ENCODE results near the gene CPT2.

Gene CPT2

GRCh38 chr1:53180951-53181350 is 15.7 kb upstream of the CPT2 start:
- CTCF ChIA-PET: interaction anchor here (0.6 to 1.5 kb wide), 13 partner anchors 10 to 275 kb away, joined by 3 to 7 read pairs (median 3); no protein-coding TSS in a partner anchor
- Histone ChIP-seq H3K9me3 (ENCODE audit: control insufficient read depth, insufficient read depth, low read depth, low read length) (no peaks in the 10 kb centered on the region), H3K4me3 (ENCODE audit: low read depth, low read length) (no peak overlapping the region), H3K36me3 (ENCODE audit: control insufficient read depth in 2 of 2, insufficient read depth in 1 of 2, low read length in 2 of 2) (no peaks in the 10 kb centered on the region), H3K27ac (ENCODE audit: extremely low read depth, low read depth, low read length) (no peak overlapping the region), H3K4me1 (ENCODE audit: control insufficient read depth, insufficient read depth, low read length) (no peaks in the 10 kb centered on the region; the same call in 1 of the 2 replicates)
- POLR2A ChIA-PET: interaction anchor here (0.5 kb wide), 1 partner anchor 260 kb away, joined by 3 read pairs; no protein-coding TSS in a partner anchor
- TF ChIP-seq ZNF223 (tag by site-specific recombination; IDR thresholded peaks at IDR 0.05) (no peak), ZNF362 (tag by site-specific recombination; IDR thresholded peaks at IDR 0.05) (no peak), MZF1 (tag by site-specific recombination; IDR thresholded peaks at IDR 0.05; ENCODE audit: borderline replicate concordance) (no peak), ZBTB21 (tag by site-specific recombination; IDR thresholded peaks at IDR 0.05) (no peak), ZBTB7A (tag by site-specific recombination; IDR thresholded peaks at IDR 0.05; ENCODE audit: low read depth) (no peak), ZSCAN16 (tag by site-specific recombination; IDR thresholded peaks at IDR 0.05) (no peak), ZNF621 (tag by site-specific recombination; IDR thresholded peaks at IDR 0.05) (no peak), ZNF248 (tag by site-specific recombination; IDR thresholded peaks at IDR 0.05) (no peak), ZNF629 (tag by site-specific recombination; IDR thresholded peaks at IDR 0.05) (no peak), ZNF18 (tag by site-specific recombination; IDR thresholded peaks at IDR 0.05) (no peak), ZNF707 (tag by site-specific recombination; IDR thresholded peaks at IDR 0.05) (no peak), ZNF561 (tag by site-specific recombination; IDR thresholded peaks at IDR 0.05; ENCODE audit: borderline replicate concordance) (no peak), ZNF623 (tag by site-specific recombination; IDR thresholded peaks at IDR 0.05) (no peak), KLF8 (tag by site-specific recombination; IDR thresholded peaks at IDR 0.05) (no peak), ZNF510 (tag by site-specific recombination; IDR thresholded peaks at IDR 0.05; ENCODE audit: insufficient replicate concordance) (no peak), ZNF155 (tag by site-specific recombination; IDR thresholded peaks at IDR 0.05) (no peak), ZNF600 (tag by site-specific recombination; IDR thresholded peaks at IDR 0.05) (no peak), MEIS1 (CRISPR knock-in tag; IDR thresholded peaks at IDR 0.05; ENCODE audit: borderline replicate concordance) (no peak), RBAK (tag by site-specific recombination; IDR thresholded peaks at IDR 0.05) (no peak)
- TF ChIP-seq, protein P1, sequence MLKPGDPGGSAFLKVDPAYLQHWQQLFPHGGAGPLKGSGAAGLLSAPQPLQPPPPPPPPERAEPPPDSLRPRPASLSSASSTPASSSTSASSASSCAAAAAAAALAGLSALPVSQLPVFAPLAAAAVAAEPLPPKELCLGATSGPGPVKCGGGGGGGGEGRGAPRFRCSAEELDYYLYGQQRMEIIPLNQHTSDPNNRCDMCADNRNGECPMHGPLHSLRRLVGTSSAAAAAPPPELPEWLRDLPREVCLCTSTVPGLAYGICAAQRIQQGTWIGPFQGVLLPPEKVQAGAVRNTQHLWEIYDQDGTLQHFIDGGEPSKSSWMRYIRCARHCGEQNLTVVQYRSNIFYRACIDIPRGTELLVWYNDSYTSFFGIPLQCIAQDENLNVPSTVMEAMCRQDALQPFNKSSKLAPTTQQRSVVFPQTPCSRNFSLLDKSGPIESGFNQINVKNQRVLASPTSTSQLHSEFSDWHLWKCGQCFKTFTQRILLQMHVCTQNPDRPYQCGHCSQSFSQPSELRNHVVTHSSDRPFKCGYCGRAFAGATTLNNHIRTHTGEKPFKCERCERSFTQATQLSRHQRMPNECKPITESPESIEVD (tag by site-specific recombination; IDR thresholded peaks at IDR 0.05): no peak

DNA sequence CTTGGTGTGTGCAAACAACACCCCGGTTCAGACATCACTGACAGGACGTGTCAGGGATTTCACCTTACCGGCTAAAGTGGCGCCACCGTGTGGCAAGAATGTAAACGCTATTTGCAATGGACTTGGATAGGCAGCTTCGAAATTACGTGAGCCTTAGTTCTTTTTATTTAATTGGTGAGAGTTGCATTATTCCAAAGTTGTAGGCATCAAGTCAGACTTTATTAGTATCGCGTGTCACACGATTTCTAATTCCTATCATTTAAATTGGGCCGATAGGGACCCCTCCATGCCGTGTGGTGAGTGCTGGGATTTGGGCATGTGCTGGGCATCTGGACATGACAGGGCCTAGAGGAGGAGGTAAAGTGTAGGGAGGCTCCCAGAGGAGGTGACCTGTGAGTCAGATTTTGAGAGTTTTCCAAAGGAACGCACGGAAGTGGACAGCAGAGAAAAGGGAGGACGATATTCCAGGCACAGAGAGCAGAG is 14.5 kb upstream of the CPT2 start:
- TF ChIP-seq ZNF2 (tag by site-specific recombination; IDR thresholded peaks at IDR 0.05): 0 out of 2 replicates have a peak, but pooled peaks have one; percentile 30
- TF ChIP-seq ZFP37 (tag by site-specific recombination; IDR thresholded peaks at IDR 0.05): 0 out of 2 replicates have a peak, but pooled peaks have one; percentile 27
- TF ChIP-seq ZNF23 (tag by site-specific recombination; IDR thresholded peaks at IDR 0.05; ENCODE audit: borderline replicate concordance): no peak
- peak; percentile 37 for TF ChIP-seq ZNF654 (tag by site-specific recombination; IDR thresholded peaks at IDR 0.05; ENCODE audit: low read depth)
- CTCF ChIA-PET: interaction anchor here (0.6 to 3.1 kb wide), 29 partner anchors 9 to 1531 kb away, joined by 3 to 20 read pairs (median 3); no protein-coding TSS in a partner anchor
- Histone ChIP-seq H3K9me3 (ENCODE audit: control insufficient read depth, insufficient read depth, low read depth, low read length) (no peaks in the 10 kb centered on the region), H3K4me1 (ENCODE audit: control insufficient read depth, insufficient read depth, low read length) (no peaks in the 10 kb centered on the region), H3K36me3 (ENCODE audit: control insufficient read depth in 2 of 2, insufficient read depth in 1 of 2, low read length in 2 of 2) (no peaks in the 10 kb centered on the region), H3K4me3 (ENCODE audit: low read depth, low read length) (no peak overlapping the region), H3K27ac (ENCODE audit: extremely low read depth, low read depth, low read length) (no peak overlapping the region)
- POLR2A ChIA-PET: interaction anchor here (0.7 kb wide), 1 partner anchor 140 kb away, joined by 3 read pairs; no protein-coding TSS in a partner anchor
